Stimulated activated naive CD4-positive, alpha-beta T cell treated with Interleukin-2 at 50 U/mL for 16 hours (primary cell): ENCODE results near the gene SPG7.

Experiments used
- DNase-seq: peaks from one replicate; lab custom pipeline; 2025; lab: John Stamatoyannopoulos, UW

SPG7 gene

GRCh38 chr16:89600956-89601355 lies 92.8 kb downstream of the SPG7 start:
- no peak for DNase-seq

- DNase-seq = no peak
These were observed 93.7 kb downstream of the SPG7 start for GRCh38 chr16:89601906-89602272.

GRCh38 chr16:89602273-89602951 lies 94.2 kb downstream of the SPG7 start:
- DNase-seq = peak; percentile 70

- no peak for DNase-seq
These were observed 94.9 kb downstream of the SPG7 start for GRCh38 chr16:89602952-89603590.

GRCh38 chr16:89604764-89605163 lies 96.6 kb downstream of the SPG7 start:
- DNase-seq = no peak

- DNase-seq = no peak
These were observed 97.2 kb downstream of the SPG7 start for GRCh38 chr16:89605186-89605970.

GRCh38 chr16:89606006-89606405 lies 97.8 kb downstream of the SPG7 start:
- no peak for DNase-seq
